ENCODE measurements around the gene RAPGEF5.

GRCh38 chr7:22182149-22182548 lies 174.8 kb downstream of the RAPGEF5 start:
- no peak for TF ChIP-seq CTCF (IDR thresholded peaks at IDR 0.05)
- no peak for TF ChIP-seq POLR2A (IDR thresholded peaks at IDR 0.05)
